ENCODE measurements around the gene GRN.
"Not testable (repeated sequence)": the region's sequence is repeated elsewhere in the genome, so short reads cannot be mapped to it uniquely, and the experiment has no call there.

The GRN gene

GRCh38 chr17:44363613-44364159, 18.6 kb downstream of the GRN start, which contains the start of gene FAM171A2:
FAM171A2 (minus strand) TSS chr17:44363853; CDS start chr17:44363714, 139 bp downstream.
- Histone ChIP-seq H3K27ac (ENCODE audit: low read depth, low read length) (peak within 1 kb of the TSS; percentile 58; the same call in 1 of the 2 replicates), H3K36me3 (ENCODE audit: insufficient read depth, low read length) (peaks cover 4% of the 10 kb centered on the region; the same call in 1 of the 2 replicates), H3K4me3 (ENCODE audit: low read length) (peak within 1 kb of the TSS; percentile 88), H3K4me1 (ENCODE audit: insufficient read depth, low read length) (peaks cover 24% of the 10 kb centered on the region), H3K9me3 (ENCODE audit: insufficient read depth, low read depth, low read length) (no peaks in the 10 kb centered on the region), H3K27me3 (ENCODE audit: insufficient read depth, low read length) (peaks cover 16% of the 10 kb centered on the region), H3K9ac (ENCODE audit: low read depth, low read length) (peak within 1 kb of the TSS; percentile 89)
- WGBS, result 1% methylated on average over 63 of the region's 63 CpGs

- Histone ChIP-seq H3K4me1 (ENCODE audit: insufficient read depth, low read length) (peaks cover 24% of the 10 kb centered on the region), H3K27me3 (ENCODE audit: insufficient read depth, low read length) (peaks cover 16% of the 10 kb centered on the region)
- not testable (repeated sequence) for H3K27ac ChIP-seq (ENCODE audit: low read depth, low read length); H3K36me3 ChIP-seq (ENCODE audit: insufficient read depth, low read length); H3K9me3 ChIP-seq (ENCODE audit: insufficient read depth, low read depth, low read length); H3K9ac ChIP-seq (ENCODE audit: low read depth, low read length); H3K4me3 ChIP-seq (ENCODE audit: low read length)
- 90% methylated on average over 5 of the region's 5 CpGs for WGBS
Observed at GRCh38 chr17:44365051-44365450, 19.9 kb downstream of the GRN start.

GRCh38 chr17:44367231-44367979, 22.3 kb downstream of the GRN start:
- Histone ChIP-seq H3K9ac (ENCODE audit: low read depth, low read length) (no peak overlapping the region), H3K4me3 (ENCODE audit: low read length) (no peak overlapping the region), H3K4me1 (ENCODE audit: insufficient read depth, low read length) (peaks cover 4% of the 10 kb centered on the region; the same call in 1 of the 2 replicates), H3K9me3 (ENCODE audit: insufficient read depth, low read depth, low read length) (no peaks in the 10 kb centered on the region), H3K27me3 (ENCODE audit: insufficient read depth, low read length) (peaks cover 16% of the 10 kb centered on the region), H3K27ac (ENCODE audit: low read depth, low read length) (no peak overlapping the region), H3K36me3 (ENCODE audit: insufficient read depth, low read length) (no peaks in the 10 kb centered on the region)
- 90% methylated on average over 7 of the region's 7 CpGs for WGBS

- H3K4me3 ChIP-seq (ENCODE audit: low read length); H3K27ac ChIP-seq (ENCODE audit: low read depth, low read length); H3K9ac ChIP-seq (ENCODE audit: low read depth, low read length); H3K9me3 ChIP-seq (ENCODE audit: insufficient read depth, low read depth, low read length); H3K4me1 ChIP-seq (ENCODE audit: insufficient read depth, low read length); H3K36me3 ChIP-seq (ENCODE audit: insufficient read depth, low read length): not testable (repeated sequence)
- WGBS, result 92% methylated on average over 42 of the region's 42 CpGs
- H3K27me3 ChIP-seq (ENCODE audit: insufficient read depth, low read length), result peaks cover 16% of the 10 kb centered on the region
Observed at GRCh38 chr17:44368391-44369243, 23.5 kb downstream of the GRN start.

- WGBS, result 72% methylated on average over 16 of the region's 17 CpGs
- not testable (repeated sequence) for H3K4me1 ChIP-seq (ENCODE audit: insufficient read depth, low read length); H3K9ac ChIP-seq (ENCODE audit: low read depth, low read length); H3K4me3 ChIP-seq (ENCODE audit: low read length); H3K36me3 ChIP-seq (ENCODE audit: insufficient read depth, low read length); H3K27ac ChIP-seq (ENCODE audit: low read depth, low read length); H3K9me3 ChIP-seq (ENCODE audit: insufficient read depth, low read depth, low read length)
- H3K27me3 ChIP-seq (ENCODE audit: insufficient read depth, low read length), result peaks cover 11% of the 10 kb centered on the region; the same call in 1 of the 2 replicates
Observed at GRCh38 chr17:44369414-44370023, 24.4 kb downstream of the GRN start.

- peaks cover 8% of the 10 kb centered on the region; the same call in 1 of the 2 replicates for H3K4me1 ChIP-seq (ENCODE audit: insufficient read depth, low read length)
- no peaks in the 10 kb centered on the region for H3K36me3 ChIP-seq (ENCODE audit: insufficient read depth, low read length)
- no peaks in the 10 kb centered on the region for H3K9me3 ChIP-seq (ENCODE audit: insufficient read depth, low read depth, low read length)
- no peak overlapping the region for H3K9ac ChIP-seq (ENCODE audit: low read depth, low read length)
- no peak overlapping the region for H3K4me3 ChIP-seq (ENCODE audit: low read length)
- WGBS, result 88% methylated on average over 10 of the region's 10 CpGs
- no peak overlapping the region for H3K27ac ChIP-seq (ENCODE audit: low read depth, low read length)
- no peaks in the 10 kb centered on the region for H3K27me3 ChIP-seq (ENCODE audit: insufficient read depth, low read length)
Observed at GRCh38 chr17:44372036-44372435, 26.9 kb downstream of the GRN start.

- peaks cover 8% of the 10 kb centered on the region; the same call in 1 of the 2 replicates for H3K4me1 ChIP-seq (ENCODE audit: insufficient read depth, low read length)
- peak overlapping the region; percentile 46 for H3K4me3 ChIP-seq (ENCODE audit: low read length)
- WGBS, result 34% methylated on average over 31 of the region's 31 CpGs
Observed at GRCh38 chr17:44374306-44375195, 29.4 kb downstream of the GRN start.

GRCh38 chr17:44375196-44376017, 30.3 kb downstream of the GRN start:
- no peaks in the 10 kb centered on the region for H3K27me3 ChIP-seq (ENCODE audit: insufficient read depth, low read length)
- H3K4me3 ChIP-seq (ENCODE audit: low read length), result 0 out of 2 replicates have a peak overlapping the region, but pooled peaks have one; percentile 8
- H3K4me1 ChIP-seq (ENCODE audit: insufficient read depth, low read length), result peaks cover 8% of the 10 kb centered on the region; the same call in 1 of the 2 replicates
- whole genome bisulfite sequencing, result 58% methylated on average over 22 of the region's 22 CpGs
- H3K9ac ChIP-seq (ENCODE audit: low read depth, low read length), result no peak overlapping the region
- H3K9me3 ChIP-seq (ENCODE audit: insufficient read depth, low read depth, low read length), result no peaks in the 10 kb centered on the region
- H3K36me3 ChIP-seq (ENCODE audit: insufficient read depth, low read length), result no peaks in the 10 kb centered on the region
- H3K27ac ChIP-seq (ENCODE audit: low read depth, low read length), result no peak overlapping the region

More at GRCh38 chr17:44374306-44375195, 29.4 kb downstream of the GRN start:
- Histone ChIP-seq H3K36me3 (ENCODE audit: insufficient read depth, low read length) (no peaks in the 10 kb centered on the region), H3K27ac (ENCODE audit: low read depth, low read length) (no peak overlapping the region), H3K9me3 (ENCODE audit: insufficient read depth, low read depth, low read length) (no peaks in the 10 kb centered on the region), H3K27me3 (ENCODE audit: insufficient read depth, low read length) (no peaks in the 10 kb centered on the region), H3K9ac (ENCODE audit: low read depth, low read length) (no peak overlapping the region; the same call in 1 of the 2 replicates)

- H3K27me3 ChIP-seq (ENCODE audit: insufficient read depth, low read length), result no peaks in the 10 kb centered on the region
- H3K4me1 ChIP-seq (ENCODE audit: insufficient read depth, low read length), result peaks cover 8% of the 10 kb centered on the region; the same call in 1 of the 2 replicates
- H3K9me3 ChIP-seq (ENCODE audit: insufficient read depth, low read depth, low read length), result no peaks in the 10 kb centered on the region
- no peak overlapping the region for H3K4me3 ChIP-seq (ENCODE audit: low read length)
- H3K27ac ChIP-seq (ENCODE audit: low read depth, low read length), result no peak overlapping the region
- H3K36me3 ChIP-seq (ENCODE audit: insufficient read depth, low read length), result no peaks in the 10 kb centered on the region
- H3K9ac ChIP-seq (ENCODE audit: low read depth, low read length), result no peak overlapping the region
- WGBS, result 54% methylated on average over 5 of the region's 5 CpGs
Observed at GRCh38 chr17:44376124-44376523, 31.0 kb downstream of the GRN start.

Measured in HUES64 (cell line).